Measurements from ENCODE around the gene TMEM163. TPM values are rescaled to one million over a fixed set of nuclear protein-coding genes. Genes with fewer than 3 reads are reported as not detected.
"Not testable (repeated sequence)": the region's sequence is repeated elsewhere in the genome, so short reads cannot be mapped to it uniquely, and the experiment has no call there.

The TMEM163 gene
- total RNA-seq, 2 experiments from 2014 or later, result not detected

DNA sequence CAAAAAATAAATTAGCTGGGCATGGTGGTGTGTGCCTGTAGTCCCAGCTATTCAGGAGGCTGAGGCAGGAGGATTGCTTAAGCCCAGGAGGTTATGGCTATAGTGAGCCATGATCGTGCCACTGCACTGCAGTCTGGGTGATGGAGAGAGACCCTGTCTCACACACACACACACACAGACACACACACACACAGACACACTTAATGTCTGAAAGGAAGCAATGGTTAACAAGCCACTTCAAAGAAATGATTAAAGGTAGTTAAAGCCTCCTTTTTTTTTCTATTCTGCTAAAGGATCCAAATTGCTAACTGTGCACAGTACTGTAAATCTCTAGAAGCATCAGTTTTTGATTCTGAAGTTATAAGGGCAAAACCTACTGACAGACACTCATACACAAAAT is 211.1 kb downstream of the TMEM163 start:
- Mint-ChIP-seq H3K4me1 (no peaks in the 10 kb centered on the region), H3K4me3 (no peak overlapping the region), H3K27me3 (peaks cover 3% of the 10 kb centered on the region), H3K27ac (no peak overlapping the region), H3K9me3 (no peaks in the 10 kb centered on the region), H3K36me3 (no peaks in the 10 kb centered on the region)
- DNase-seq, result no peak

DNA sequence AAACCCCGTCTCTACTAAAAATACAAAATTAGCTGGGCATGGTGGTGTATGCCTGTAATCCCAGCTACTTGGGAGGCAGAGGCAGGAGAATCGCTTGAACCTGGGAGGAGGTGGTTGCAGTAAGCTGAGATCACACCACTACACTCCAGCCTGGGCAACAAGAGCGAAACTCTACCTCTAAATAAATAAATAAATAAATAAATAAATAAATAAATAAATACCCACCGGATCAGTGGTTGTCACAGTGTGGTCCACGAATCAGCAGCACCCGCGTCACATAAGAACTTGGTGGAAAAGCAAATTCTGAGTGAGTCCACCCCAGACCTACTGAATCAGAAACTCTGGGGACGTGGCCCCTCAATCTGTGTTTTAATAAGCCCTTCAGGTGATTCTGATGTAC is 211.6 kb downstream of the TMEM163 start:
- H3K9me3 Mint-ChIP-seq, H3K4me3 Mint-ChIP-seq, H3K27ac Mint-ChIP-seq, H3K4me1 Mint-ChIP-seq, H3K27me3 Mint-ChIP-seq, H3K36me3 Mint-ChIP-seq, DNase-seq: not testable (repeated sequence)

GRCh38 chr2:134505446-134505845 is 213.4 kb downstream of the TMEM163 start:
- Mint-ChIP-seq H3K36me3 (no peaks in the 10 kb centered on the region), H3K4me3 (no peak overlapping the region), H3K27ac (no peak overlapping the region), H3K27me3 (peaks cover 7% of the 10 kb centered on the region), H3K4me1 (no peaks in the 10 kb centered on the region), H3K9me3 (no peaks in the 10 kb centered on the region)
- DNase-seq, result no peak

DNA sequence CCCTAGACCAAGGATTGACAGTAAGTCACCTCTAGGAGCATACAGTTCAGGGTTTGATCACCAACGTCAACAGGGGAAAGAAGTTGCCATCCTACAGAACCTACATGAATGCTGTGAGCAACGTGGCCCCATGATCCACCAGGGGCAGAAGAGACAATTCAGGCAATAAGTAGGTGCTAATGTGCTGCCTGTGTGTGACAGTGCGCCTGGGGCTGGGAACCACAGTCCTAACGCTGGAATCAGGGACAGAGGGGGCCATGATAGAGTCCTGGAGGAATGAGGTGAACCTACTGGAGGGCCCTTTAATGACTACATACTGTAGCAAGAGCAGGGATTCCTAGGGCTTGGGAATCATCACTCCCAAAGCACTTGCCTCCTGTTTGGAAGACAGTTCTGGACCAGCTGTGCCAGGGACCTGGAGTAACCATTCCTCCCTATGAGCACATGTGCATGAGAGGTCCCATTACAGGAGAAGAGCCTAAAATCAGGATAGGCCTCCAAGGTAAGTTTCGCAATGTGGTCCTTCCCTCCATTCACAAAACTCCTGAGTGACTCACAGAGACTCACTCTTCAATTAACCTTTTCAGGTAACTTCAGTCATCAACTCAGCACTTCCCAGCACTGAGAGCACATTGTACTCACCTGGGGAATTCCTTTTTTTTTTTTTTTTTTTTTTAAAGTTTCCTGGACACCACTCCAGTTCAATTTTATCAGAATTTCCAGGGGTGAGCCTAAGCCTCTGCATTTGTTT is 214.0 kb downstream of the TMEM163 start:
- peaks cover 7% of the 10 kb centered on the region for H3K27me3 Mint-ChIP-seq
- H3K4me3 Mint-ChIP-seq, result no peak overlapping the region
- no peak overlapping the region for H3K27ac Mint-ChIP-seq
- no peaks in the 10 kb centered on the region for H3K4me1 Mint-ChIP-seq
- no peaks in the 10 kb centered on the region for H3K36me3 Mint-ChIP-seq
- no peak for DNase-seq
- no peaks in the 10 kb centered on the region for H3K9me3 Mint-ChIP-seq

DNA sequence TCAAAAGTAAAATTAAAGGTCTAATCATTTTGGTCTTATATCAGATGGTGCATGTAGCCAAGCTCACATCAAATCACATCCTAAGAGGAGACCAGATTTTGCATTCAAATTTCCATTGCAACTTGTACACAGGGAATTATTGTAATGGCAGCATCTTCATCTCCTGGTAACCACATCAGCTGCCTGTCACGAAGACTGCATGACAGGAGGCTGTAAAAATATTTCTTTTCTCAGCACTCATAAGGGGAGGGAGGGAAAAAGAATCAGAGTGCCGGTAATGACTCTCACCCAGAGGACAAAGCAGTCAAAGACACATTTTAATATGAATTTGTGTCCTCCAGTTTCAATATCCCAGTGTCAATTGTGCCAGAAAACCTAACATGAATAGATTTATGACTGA is 216.7 kb downstream of the TMEM163 start:
- Mint-ChIP-seq H3K27ac (no peak overlapping the region), H3K4me1 (no peaks in the 10 kb centered on the region), H3K9me3 (no peaks in the 10 kb centered on the region), H3K27me3 (peaks cover 7% of the 10 kb centered on the region), H3K36me3 (no peaks in the 10 kb centered on the region), H3K4me3 (no peak overlapping the region)
- no peak for DNase-seq

DNA sequence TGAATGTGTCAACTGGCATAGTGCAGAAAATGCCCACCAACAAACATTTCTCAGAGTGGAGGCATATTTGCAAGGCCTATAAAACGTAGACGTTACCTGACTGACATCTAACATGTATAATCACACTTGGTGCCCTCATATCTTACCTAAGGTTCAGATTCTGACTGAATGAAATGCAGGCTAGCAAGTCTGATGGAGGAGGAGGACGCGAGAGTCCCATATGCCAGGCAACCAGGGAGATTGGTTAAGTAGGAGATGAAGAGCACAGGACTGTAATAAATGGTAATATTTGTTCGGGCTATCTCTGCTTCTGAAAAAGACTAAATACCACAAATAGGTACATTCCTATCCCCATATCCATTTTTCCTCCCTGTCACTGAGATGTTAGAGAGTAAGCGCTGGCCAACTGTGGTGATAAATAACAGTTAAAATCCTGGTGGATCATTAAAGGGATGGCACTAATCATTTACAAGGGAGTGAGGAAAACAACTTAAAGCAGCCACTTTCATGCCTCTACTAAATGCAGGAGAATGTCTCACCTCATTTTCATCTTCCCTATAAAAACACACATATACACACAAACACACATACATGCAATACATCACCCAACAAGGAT is 217.2 kb downstream of the TMEM163 start:
- H3K27ac Mint-ChIP-seq, result no peak overlapping the region
- H3K4me3 Mint-ChIP-seq, result no peak overlapping the region
- H3K4me1 Mint-ChIP-seq, result no peaks in the 10 kb centered on the region
- peaks cover 7% of the 10 kb centered on the region for H3K27me3 Mint-ChIP-seq
- H3K36me3 Mint-ChIP-seq, result no peaks in the 10 kb centered on the region
- no peaks in the 10 kb centered on the region for H3K9me3 Mint-ChIP-seq
- DNase-seq, result no peak

GRCh38 chr2:134500211-134500935 is 218.4 kb downstream of the TMEM163 start:
- Mint-ChIP-seq H3K4me1 (no peaks in the 10 kb centered on the region), H3K27me3 (peaks cover 7% of the 10 kb centered on the region), H3K36me3 (no peaks in the 10 kb centered on the region), H3K27ac (no peak overlapping the region), H3K4me3 (no peak overlapping the region), H3K9me3 (no peaks in the 10 kb centered on the region)
- DNase-seq, result no peak

GRCh38 chr2:134499307-134499926 is 219.4 kb downstream of the TMEM163 start:
- Mint-ChIP-seq H3K4me1 (no peaks in the 10 kb centered on the region), H3K27ac (no peak overlapping the region), H3K36me3 (no peaks in the 10 kb centered on the region), H3K27me3 (peaks cover 7% of the 10 kb centered on the region), H3K4me3 (no peak overlapping the region), H3K9me3 (no peaks in the 10 kb centered on the region)
- no peak for DNase-seq

- no peak overlapping the region for H3K27ac Mint-ChIP-seq
- no peak for DNase-seq
- no peaks in the 10 kb centered on the region for H3K4me1 Mint-ChIP-seq
- H3K4me3 Mint-ChIP-seq, result no peak overlapping the region
- H3K27me3 Mint-ChIP-seq, result peaks cover 7% of the 10 kb centered on the region
- no peaks in the 10 kb centered on the region for H3K36me3 Mint-ChIP-seq
- H3K9me3 Mint-ChIP-seq, result no peaks in the 10 kb centered on the region
Observed at GRCh38 chr2:134498654-134499053, 220.1 kb downstream of the TMEM163 start.

- Mint-ChIP-seq H3K36me3 (no peaks in the 10 kb centered on the region), H3K4me3 (no peak overlapping the region), H3K27ac (no peak overlapping the region), H3K9me3 (no peaks in the 10 kb centered on the region), H3K4me1 (no peaks in the 10 kb centered on the region), H3K27me3 (peaks cover 10% of the 10 kb centered on the region)
- no peak for DNase-seq
Observed at GRCh38 chr2:134493797-134494196, 225.0 kb downstream of the TMEM163 start.

DNA sequence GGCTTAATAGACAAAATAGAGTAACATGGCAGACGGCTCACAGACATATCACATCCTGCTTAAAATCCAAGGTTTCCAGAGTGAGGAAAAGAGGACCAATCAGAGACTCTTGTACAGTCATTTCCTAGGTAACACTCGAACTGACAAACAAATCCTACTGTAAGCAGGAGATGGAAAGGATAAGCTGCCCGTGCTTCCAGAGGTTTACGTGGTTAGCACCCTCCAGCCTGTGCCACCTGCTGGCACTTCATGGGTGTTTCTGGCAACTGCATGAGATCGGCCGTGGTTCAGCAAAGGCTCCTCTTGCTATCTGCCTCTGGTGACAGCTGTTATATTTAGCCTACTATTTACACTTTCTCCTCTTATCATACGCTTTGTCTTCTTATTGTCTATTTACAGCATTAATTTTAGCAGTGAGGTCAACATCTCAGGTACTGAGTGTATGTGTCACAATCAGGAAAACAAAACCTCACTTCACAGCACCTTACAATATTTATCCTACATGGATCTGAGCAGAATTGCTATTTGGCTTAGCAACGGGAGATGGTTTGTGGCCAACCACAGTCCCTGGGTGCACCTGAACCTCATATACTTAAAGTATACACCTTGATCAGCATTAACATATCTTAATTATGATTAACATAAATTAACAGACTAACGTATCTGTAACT is 226.9 kb downstream of the TMEM163 start:
- DNase-seq, result no peak
- Mint-ChIP-seq H3K27me3 (peaks cover 10% of the 10 kb centered on the region), H3K36me3 (no peaks in the 10 kb centered on the region), H3K4me1 (no peaks in the 10 kb centered on the region), H3K27ac (no peak overlapping the region), H3K4me3 (no peak overlapping the region), H3K9me3 (no peaks in the 10 kb centered on the region)

DNA sequence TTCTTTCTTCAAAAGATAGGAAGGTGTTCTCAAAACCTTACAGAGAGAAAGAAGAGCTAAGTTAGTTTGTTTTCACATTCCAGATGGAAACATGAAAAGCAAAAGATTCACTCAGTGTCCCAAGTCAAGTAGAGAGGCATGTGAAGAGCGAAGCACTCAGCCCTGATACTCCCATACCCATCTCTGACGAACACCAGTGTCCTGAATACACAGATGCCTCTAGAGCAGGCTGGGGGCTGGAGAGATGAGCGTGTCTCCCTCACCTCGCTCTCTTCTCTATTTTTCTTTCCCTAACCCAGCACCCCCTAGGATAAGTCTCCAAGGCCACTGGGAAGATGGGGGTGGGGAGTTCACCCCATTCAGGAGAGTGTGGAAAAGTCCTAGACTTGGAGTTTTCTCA is 227.8 kb downstream of the TMEM163 start:
- Mint-ChIP-seq H3K9me3 (no peaks in the 10 kb centered on the region), H3K4me3 (no peak overlapping the region), H3K27ac (no peak overlapping the region), H3K36me3 (no peaks in the 10 kb centered on the region), H3K27me3 (peaks cover 10% of the 10 kb centered on the region), H3K4me1 (no peaks in the 10 kb centered on the region)
- DNase-seq, result no peak

- no peak overlapping the region for H3K4me3 Mint-ChIP-seq
- no peaks in the 10 kb centered on the region for H3K4me1 Mint-ChIP-seq
- no peaks in the 10 kb centered on the region for H3K9me3 Mint-ChIP-seq
- no peaks in the 10 kb centered on the region for H3K36me3 Mint-ChIP-seq
- DNase-seq, result no peak
- peaks cover 10% of the 10 kb centered on the region for H3K27me3 Mint-ChIP-seq
- no peak overlapping the region for H3K27ac Mint-ChIP-seq
Observed at GRCh38 chr2:134490559-134490958, 228.2 kb downstream of the TMEM163 start.

GRCh38 chr2:134489732-134490384 is 228.9 kb downstream of the TMEM163 start:
- no peak for DNase-seq
- H3K4me3 Mint-ChIP-seq, result no peak overlapping the region
- H3K27ac Mint-ChIP-seq, result no peak overlapping the region
- H3K36me3 Mint-ChIP-seq, result no peaks in the 10 kb centered on the region
- no peaks in the 10 kb centered on the region for H3K4me1 Mint-ChIP-seq
- H3K27me3 Mint-ChIP-seq, result peaks cover 10% of the 10 kb centered on the region
- no peaks in the 10 kb centered on the region for H3K9me3 Mint-ChIP-seq
